ENCODE data around the gene F2. TPM values are rescaled to one million over a fixed set of nuclear protein-coding genes. Genes with fewer than 3 reads are reported as not detected.

Gene F2
- polyA plus RNA-seq, 1 experiment = not detected

- H3K4me3 ChIP-seq (ENCODE audit: low read depth, low read length) = no peak overlapping the region
- H3K27me3 ChIP-seq (ENCODE audit: control insufficient read depth, insufficient read depth, low read length) = no peaks in the 10 kb centered on the region
- ChIA-PET POLR2A (no interaction called here), CTCF (no interaction called here)
- H3K27ac ChIP-seq (ENCODE audit: low read depth, low read length) = no peak overlapping the region
- no peak for DNase-seq (ENCODE audit: low read depth, low spot score)
- TF ChIP-seq, protein P1, sequence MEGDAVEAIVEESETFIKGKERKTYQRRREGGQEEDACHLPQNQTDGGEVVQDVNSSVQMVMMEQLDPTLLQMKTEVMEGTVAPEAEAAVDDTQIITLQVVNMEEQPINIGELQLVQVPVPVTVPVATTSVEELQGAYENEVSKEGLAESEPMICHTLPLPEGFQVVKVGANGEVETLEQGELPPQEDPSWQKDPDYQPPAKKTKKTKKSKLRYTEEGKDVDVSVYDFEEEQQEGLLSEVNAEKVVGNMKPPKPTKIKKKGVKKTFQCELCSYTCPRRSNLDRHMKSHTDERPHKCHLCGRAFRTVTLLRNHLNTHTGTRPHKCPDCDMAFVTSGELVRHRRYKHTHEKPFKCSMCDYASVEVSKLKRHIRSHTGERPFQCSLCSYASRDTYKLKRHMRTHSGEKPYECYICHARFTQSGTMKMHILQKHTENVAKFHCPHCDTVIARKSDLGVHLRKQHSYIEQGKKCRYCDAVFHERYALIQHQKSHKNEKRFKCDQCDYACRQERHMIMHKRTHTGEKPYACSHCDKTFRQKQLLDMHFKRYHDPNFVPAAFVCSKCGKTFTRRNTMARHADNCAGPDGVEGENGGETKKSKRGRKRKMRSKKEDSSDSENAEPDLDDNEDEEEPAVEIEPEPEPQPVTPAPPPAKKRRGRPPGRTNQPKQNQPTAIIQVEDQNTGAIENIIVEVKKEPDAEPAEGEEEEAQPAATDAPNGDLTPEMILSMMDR (IDR thresholded peaks at IDR 0.05; ENCODE audit: low read depth, low read length) = no peak
- H3K9me3 ChIP-seq (ENCODE audit: control insufficient read depth, insufficient read depth, low read length) = no peaks in the 10 kb centered on the region
Measured at GRCh38 chr11:46679241-46680163, 39.5 kb upstream of the F2 start.

- TF ChIP-seq, protein P1 (IDR thresholded peaks at IDR 0.05; ENCODE audit: low read depth, low read length) = no peak
- no peaks in the 10 kb centered on the region for H3K27me3 ChIP-seq (ENCODE audit: control insufficient read depth, insufficient read depth, low read length)
- ChIA-PET CTCF (no interaction called here), POLR2A (no interaction called here)
- H3K9me3 ChIP-seq (ENCODE audit: control insufficient read depth, insufficient read depth, low read length) = no peaks in the 10 kb centered on the region
- H3K27ac ChIP-seq (ENCODE audit: low read depth, low read length) = no peak overlapping the region
- H3K4me3 ChIP-seq (ENCODE audit: low read depth, low read length) = no peak overlapping the region
- no peak for DNase-seq (ENCODE audit: low read depth, low spot score)
Measured at GRCh38 chr11:46680164-46680760, 38.8 kb upstream of the F2 start.

- H3K27ac ChIP-seq (ENCODE audit: low read depth, low read length) = no peak overlapping the region
- no peaks in the 10 kb centered on the region for H3K9me3 ChIP-seq (ENCODE audit: control insufficient read depth, insufficient read depth, low read length)
- POLR2A ChIA-PET = no interaction called here
- DNase-seq (ENCODE audit: low read depth, low spot score) = no peak
- CTCF ChIA-PET = no interaction called here
- H3K4me3 ChIP-seq (ENCODE audit: low read depth, low read length) = no peak overlapping the region
- TF ChIP-seq, protein P1 (IDR thresholded peaks at IDR 0.05; ENCODE audit: low read depth, low read length) = no peak
- H3K27me3 ChIP-seq (ENCODE audit: control insufficient read depth, insufficient read depth, low read length) = no peaks in the 10 kb centered on the region
Measured at GRCh38 chr11:46680815-46681214, 38.2 kb upstream of the F2 start.

GRCh38 chr11:46681814-46682213 lies 37.2 kb upstream of the F2 start:
- peak overlapping the region; percentile 11 for H3K27ac ChIP-seq (ENCODE audit: low read depth, low read length)
- TF ChIP-seq, protein P1 (IDR thresholded peaks at IDR 0.05; ENCODE audit: low read depth, low read length) = no peak
- CTCF ChIA-PET = no interaction called here
- no peak for DNase-seq (ENCODE audit: low read depth, low spot score)
- POLR2A ChIA-PET = no interaction called here
- H3K4me3 ChIP-seq (ENCODE audit: low read depth, low read length) = no peak overlapping the region
- no peaks in the 10 kb centered on the region for H3K9me3 ChIP-seq (ENCODE audit: control insufficient read depth, insufficient read depth, low read length)
- H3K27me3 ChIP-seq (ENCODE audit: control insufficient read depth, insufficient read depth, low read length) = no peaks in the 10 kb centered on the region
